Thoracic aorta (tissue), 2 donors: ENCODE results near the gene KLC4. TPM values are rescaled to one million over a fixed set of nuclear protein-coding genes. Genes with fewer than 3 reads are reported as not detected.

Source experiments
- ATAC-seq: fragments of 150-250 bp; one replicate; pipeline ENCODE4 v1.8.0; 2017; ENCODE audit warnings: low read depth; ENCODE audit not compliant: insufficient number of reproducible peaks, low FRiP score
- DNase-seq: peaks from one replicate; pipeline ENCODE4 v3.0.0-alpha.2; 2020; ENCODE audit warnings: low spot score
- H3K27ac ChIP-seq, 2 donors: fragments of 200-600 bp; sonication (generic); 1 replicate in 1 of 2; 2 replicates in 1 of 2; pipeline ENCODE4 v1.5.1; 2016; ENCODE audit warnings: mild to moderate bottlenecking in 2 of 2, moderate library complexity in 2 of 2
- H3K27me3 ChIP-seq: fragments of 200-600 bp; sonication (generic); replicated peaks from 2 replicates; pipeline ENCODE4 v1.6.0; 2016; ENCODE audit warnings: mild to moderate bottlenecking; ENCODE audit not compliant: insufficient read depth
- H3K36me3 ChIP-seq: fragments of 200-600 bp; sonication (generic); one replicate; pipeline ENCODE4 v1.5.1; 2016
- H3K4me1 ChIP-seq, 2 donors: fragments of 200-600 bp; sonication (generic); 1 replicate in 1 of 2; 2 replicates in 1 of 2; pipeline versions ENCODE4 v1.5.1 to v1.6.0; 2016; ENCODE audit warnings: low read depth in 2 of 2, mild to moderate bottlenecking in 1 of 2; ENCODE audit not compliant: control insufficient read depth in 1 of 2
- H3K4me3 ChIP-seq: fragments of 200-600 bp; sonication (generic); 2 replicates; pipeline ENCODE4 v1.5.1; 2016; ENCODE audit warnings: mild to moderate bottlenecking
- H3K9me3 ChIP-seq: fragments of 200-600 bp; sonication (generic); 2 replicates; pipeline ENCODE4 v1.5.1; 2016
- CTCF ChIP-seq: fragments of 200-600 bp; sonication (generic); IDR thresholded peaks from one replicate; pipeline ENCODE4 v1.5.1; 2019; ENCODE audit warnings: antibody characterized with exemption
- total RNA-seq, 2 donors: library from RNA; depleted of rRNA; stranded (reverse); fragments of >200 nt; gene quantifications; one replicate each; pipeline versions ENCODE4 v1.1.0 to v1.2.3, GENCODE V29; 2016

The KLC4 gene
- total RNA-seq, 2 donors from 2014 or later, result 22.9 to 33.5 TPM

- Histone ChIP-seq H3K4me3 (no peak overlapping the region), H3K27ac (no peak overlapping the region), H3K27me3 (no peaks in the 10 kb centered on the region), H3K9me3 (no peaks in the 10 kb centered on the region), H3K36me3 (peaks cover 17% of the 10 kb centered on the region), H3K4me1 (peaks cover 8 to 13% of the 10 kb centered on the region in 2 donors)
- no peak for ATAC-seq
- DNase-seq, result no peak
- TF ChIP-seq CTCF, result no peak
These were observed 15.6 kb downstream of the KLC4 start for GRCh38 chr6:43074847-43075669.

GRCh38 chr6:43075670-43076463 lies 16.4 kb downstream of the KLC4 start, which contains the start of gene PTK7:
Gene PTK7 (plus strand): TSS chr6:43076314. CDS start chr6:43076489, 175 bp downstream.
- no peaks in the 10 kb centered on the region for H3K9me3 ChIP-seq
- peaks cover 17% of the 10 kb centered on the region for H3K36me3 ChIP-seq
- no peak within 1 kb of the TSS for H3K27ac ChIP-seq
- no peaks in the 10 kb centered on the region for H3K27me3 ChIP-seq
- DNase-seq (no peak), ATAC-seq (no peak)
- no peak for TF ChIP-seq CTCF
- H3K4me1 ChIP-seq, result peaks cover 8 to 13% of the 10 kb centered on the region in 2 donors
- peak within 1 kb of the TSS; percentile 67 for H3K4me3 ChIP-seq

GRCh38 chr6:43076464-43077332 lies 17.3 kb downstream of the KLC4 start:
- DNase-seq (no peak), ATAC-seq (no peak)
- Histone ChIP-seq H3K27ac (no peak overlapping the region), H3K4me1 (peaks cover 8 to 13% of the 10 kb centered on the region in 2 donors), H3K36me3 (peaks cover 15% of the 10 kb centered on the region), H3K9me3 (no peaks in the 10 kb centered on the region), H3K4me3 (peak overlapping the region; percentile 67), H3K27me3 (no peaks in the 10 kb centered on the region)
- no peak for TF ChIP-seq CTCF

- no peak for TF ChIP-seq CTCF
- no peak for ATAC-seq
- Histone ChIP-seq H3K36me3 (peaks cover 9% of the 10 kb centered on the region), H3K27ac (no peak overlapping the region), H3K27me3 (no peaks in the 10 kb centered on the region), H3K9me3 (no peaks in the 10 kb centered on the region), H3K4me3 (peak overlapping the region; percentile 67), H3K4me1 (peaks cover 8 to 13% of the 10 kb centered on the region in 2 donors)
- no peak for DNase-seq
These were observed 17.9 kb downstream of the KLC4 start for GRCh38 chr6:43077333-43077809.
